ENCODE measurements around the gene AMBRA1.

The AMBRA1 gene, protein sequence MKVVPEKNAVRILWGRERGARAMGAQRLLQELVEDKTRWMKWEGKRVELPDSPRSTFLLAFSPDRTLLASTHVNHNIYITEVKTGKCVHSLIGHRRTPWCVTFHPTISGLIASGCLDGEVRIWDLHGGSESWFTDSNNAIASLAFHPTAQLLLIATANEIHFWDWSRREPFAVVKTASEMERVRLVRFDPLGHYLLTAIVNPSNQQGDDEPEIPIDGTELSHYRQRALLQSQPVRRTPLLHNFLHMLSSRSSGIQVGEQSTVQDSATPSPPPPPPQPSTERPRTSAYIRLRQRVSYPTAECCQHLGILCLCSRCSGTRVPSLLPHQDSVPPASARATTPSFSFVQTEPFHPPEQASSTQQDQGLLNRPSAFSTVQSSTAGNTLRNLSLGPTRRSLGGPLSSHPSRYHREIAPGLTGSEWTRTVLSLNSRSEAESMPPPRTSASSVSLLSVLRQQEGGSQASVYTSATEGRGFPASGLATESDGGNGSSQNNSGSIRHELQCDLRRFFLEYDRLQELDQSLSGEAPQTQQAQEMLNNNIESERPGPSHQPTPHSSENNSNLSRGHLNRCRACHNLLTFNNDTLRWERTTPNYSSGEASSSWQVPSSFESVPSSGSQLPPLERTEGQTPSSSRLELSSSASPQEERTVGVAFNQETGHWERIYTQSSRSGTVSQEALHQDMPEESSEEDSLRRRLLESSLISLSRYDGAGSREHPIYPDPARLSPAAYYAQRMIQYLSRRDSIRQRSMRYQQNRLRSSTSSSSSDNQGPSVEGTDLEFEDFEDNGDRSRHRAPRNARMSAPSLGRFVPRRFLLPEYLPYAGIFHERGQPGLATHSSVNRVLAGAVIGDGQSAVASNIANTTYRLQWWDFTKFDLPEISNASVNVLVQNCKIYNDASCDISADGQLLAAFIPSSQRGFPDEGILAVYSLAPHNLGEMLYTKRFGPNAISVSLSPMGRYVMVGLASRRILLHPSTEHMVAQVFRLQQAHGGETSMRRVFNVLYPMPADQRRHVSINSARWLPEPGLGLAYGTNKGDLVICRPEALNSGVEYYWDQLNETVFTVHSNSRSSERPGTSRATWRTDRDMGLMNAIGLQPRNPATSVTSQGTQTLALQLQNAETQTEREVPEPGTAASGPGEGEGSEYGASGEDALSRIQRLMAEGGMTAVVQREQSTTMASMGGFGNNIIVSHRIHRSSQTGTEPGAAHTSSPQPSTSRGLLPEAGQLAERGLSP (N-terminal part only)

DNA sequence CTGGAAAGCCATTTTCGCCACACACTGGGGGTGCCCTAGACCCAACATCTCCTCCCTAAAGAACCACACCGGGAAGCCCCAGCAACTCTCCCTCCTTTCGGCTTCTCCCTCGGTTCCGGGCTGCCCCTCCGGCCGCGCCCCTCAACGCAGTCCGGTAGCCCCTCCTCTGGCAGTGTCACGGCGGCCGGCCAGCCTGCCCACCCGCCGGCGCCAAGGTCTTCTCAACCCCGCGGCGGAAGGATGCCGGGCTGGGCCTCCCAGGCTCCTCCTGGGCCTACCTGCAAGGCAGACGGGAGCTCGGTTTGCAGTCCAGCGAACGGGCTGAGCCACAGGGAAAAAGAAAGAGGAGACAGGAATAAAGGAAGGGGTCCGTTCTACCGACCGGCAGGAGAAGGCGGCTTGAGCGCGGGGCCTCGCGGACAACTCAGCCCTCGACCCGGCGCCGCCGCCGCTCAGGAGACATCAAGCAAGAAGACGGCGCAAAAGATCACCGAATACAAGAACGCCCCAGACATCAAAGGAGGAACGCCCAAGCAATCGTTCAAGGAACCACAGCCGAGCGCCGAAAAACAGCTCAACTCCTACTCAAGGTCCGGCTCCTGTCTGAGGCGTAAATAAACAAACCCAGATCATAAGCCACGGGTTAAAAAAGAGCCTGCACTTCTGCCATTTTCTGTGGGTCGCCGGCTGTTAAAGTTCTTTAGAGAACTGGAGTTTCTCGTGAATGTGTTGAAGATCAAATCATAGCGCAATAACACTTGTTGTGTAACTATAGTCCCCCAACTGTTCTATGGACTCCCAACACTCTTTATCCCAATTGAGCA is at the start of gene AMBRA1:
Gene AMBRA1, minus strand, starts transcription at position 474 of the 824 bp plus-strand sequence. CDS start 45,643 bp downstream, outside the sequence.
- Histone ChIP-seq H3K9ac (peak within 1 kb of the TSS; percentile 67), H3K36me3 (ENCODE audit: control insufficient read depth, insufficient read depth, low read length) (no peaks in the 10 kb centered on the region), H3K27me3 (ENCODE audit: control insufficient read depth, insufficient read depth, low read length) (no peaks in the 10 kb centered on the region), H3K4me1 (peaks cover 12% of the 10 kb centered on the region), H3K9me3 (ENCODE audit: control insufficient read depth, low read length) (no peaks in the 10 kb centered on the region), H3K4me2 (ENCODE audit: low read length) (peak within 1 kb of the TSS; percentile 76), H3K79me2 (peaks cover 15% of the 10 kb centered on the region), H3K4me3 (ENCODE audit: low read depth, low read length) (peak within 1 kb of the TSS; percentile 77), H3K27ac (peak within 1 kb of the TSS; percentile 80), H2AFZ (peak within 1 kb of the TSS; percentile 81)
- TF ChIP-seq CTCF (IDR thresholded peaks at IDR 0.05), result no peak

- H3K9me3 ChIP-seq (ENCODE audit: control insufficient read depth, low read length), result no peaks in the 10 kb centered on the region
- H3K4me1 ChIP-seq, result no peaks in the 10 kb centered on the region
- H3K36me3 ChIP-seq (ENCODE audit: control insufficient read depth, insufficient read depth, low read length), result no peaks in the 10 kb centered on the region
- H3K27me3 ChIP-seq (ENCODE audit: control insufficient read depth, insufficient read depth, low read length), result no peaks in the 10 kb centered on the region
- H2AFZ ChIP-seq, result no peak overlapping the region
- H3K9ac ChIP-seq, result no peak overlapping the region
- peaks cover 1% of the 10 kb centered on the region for H3K79me2 ChIP-seq
- no peak overlapping the region for H3K4me3 ChIP-seq (ENCODE audit: low read depth, low read length)
- H3K27ac ChIP-seq, result no peak overlapping the region
- H3K4me2 ChIP-seq (ENCODE audit: low read length), result no peak overlapping the region
- no peak for TF ChIP-seq CTCF (IDR thresholded peaks at IDR 0.05)
Observed at GRCh38 chr11:46643531-46643930, 49.7 kb upstream of the AMBRA1 start.

GRCh38 chr11:46642627-46643335 is 49.0 kb upstream of the AMBRA1 start:
- Histone ChIP-seq H3K27me3 (ENCODE audit: control insufficient read depth, insufficient read depth, low read length) (no peaks in the 10 kb centered on the region), H3K9me3 (ENCODE audit: control insufficient read depth, low read length) (no peaks in the 10 kb centered on the region), H3K36me3 (ENCODE audit: control insufficient read depth, insufficient read depth, low read length) (no peaks in the 10 kb centered on the region), H3K9ac (no peak overlapping the region), H3K27ac (no peak overlapping the region), H3K79me2 (peaks cover 4% of the 10 kb centered on the region), H3K4me1 (no peaks in the 10 kb centered on the region), H2AFZ (no peak overlapping the region), H3K4me3 (ENCODE audit: low read depth, low read length) (no peak overlapping the region), H3K4me2 (ENCODE audit: low read length) (no peak overlapping the region)
- no peak for TF ChIP-seq CTCF (IDR thresholded peaks at IDR 0.05)

DNA sequence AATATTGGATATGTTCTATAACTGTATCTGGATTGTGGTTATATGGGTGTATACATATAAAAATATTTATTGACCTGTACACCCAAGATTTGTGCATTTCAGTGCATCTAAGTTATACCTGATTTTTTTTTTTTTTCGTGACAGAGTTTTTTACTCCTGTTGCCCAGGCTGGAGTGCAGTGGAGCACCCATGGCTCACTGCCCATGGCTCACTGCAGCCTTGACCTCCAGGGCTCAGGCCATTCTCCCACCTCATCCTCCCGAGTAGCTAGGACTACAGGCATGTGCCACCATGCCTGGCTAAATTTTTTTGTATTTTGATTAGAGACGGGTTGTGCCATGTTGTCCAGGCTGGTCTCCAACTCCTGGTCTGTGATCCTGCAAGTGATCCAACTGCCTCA is 47.8 kb upstream of the AMBRA1 start:
- Histone ChIP-seq H3K36me3 (ENCODE audit: control insufficient read depth, insufficient read depth, low read length) (no peaks in the 10 kb centered on the region), H3K27me3 (ENCODE audit: control insufficient read depth, insufficient read depth, low read length) (no peaks in the 10 kb centered on the region), H3K27ac (no peak overlapping the region)

More for the DNA sequence above, 47.8 kb upstream of the AMBRA1 start:
- H3K4me1 ChIP-seq, result no peaks in the 10 kb centered on the region
- no peak overlapping the region for H3K4me3 ChIP-seq (ENCODE audit: low read depth, low read length)
- no peak for TF ChIP-seq CTCF (IDR thresholded peaks at IDR 0.05)
- no peak overlapping the region for H3K9ac ChIP-seq
- H3K79me2 ChIP-seq, result peaks cover 6% of the 10 kb centered on the region
- H3K4me2 ChIP-seq (ENCODE audit: low read length), result no peak overlapping the region
- H2AFZ ChIP-seq, result no peak overlapping the region
- H3K9me3 ChIP-seq (ENCODE audit: control insufficient read depth, low read length), result no peaks in the 10 kb centered on the region
